Measurements from ENCODE around the gene FLYWCH1.

The FLYWCH1 gene

GRCh38 chr16:2987833-2988232 lies 76.1 kb downstream of the FLYWCH1 start:
- no peak for DNase-seq

GRCh38 chr16:2988590-2989099 lies 76.9 kb downstream of the FLYWCH1 start:
- DNase-seq: no peak

- no peak for DNase-seq
These were observed 79.2 kb downstream of the FLYWCH1 start for GRCh38 chr16:2990891-2991290.

- no peak for DNase-seq
These were observed 80.0 kb downstream of the FLYWCH1 start for GRCh38 chr16:2991566-2992261.

- no peak for DNase-seq
These were observed 80.8 kb downstream of the FLYWCH1 start for GRCh38 chr16:2992383-2993081.

GRCh38 chr16:2996298-2996697 lies 84.6 kb downstream of the FLYWCH1 start:
- DNase-seq: no peak

- no peak for DNase-seq
These were observed 88.2 kb downstream of the FLYWCH1 start for GRCh38 chr16:2999929-3000328.

GRCh38 chr16:3000540-3000939 lies 88.8 kb downstream of the FLYWCH1 start:
- no peak for DNase-seq
